HepG2 (cell line): Measurements from ENCODE around the gene MRFAP1L1. TPM values are rescaled to one million over a fixed set of nuclear protein-coding genes. Genes with fewer than 3 reads are reported as not detected.

ENCODE experiments used
- ARID2 ChIP-seq: sonication (generic); formaldehyde crosslinking; IDR thresholded peaks from 2 replicates; pipeline ENCODE4 v1.8.1; 2022; ENCODE audit warnings: mild to moderate bottlenecking, missing genetic modification reagents, borderline replicate concordance
- GMEB2 ChIP-seq: IDR thresholded peaks from 2 replicates; pipeline ENCODE4 v1.6.1; 2016; ENCODE audit warnings: missing biosample characterization, missing genetic modification reagents, low read depth
- GTF2F1 ChIP-seq: fragments of 150-350 bp; IDR thresholded peaks from 2 replicates; pipeline ENCODE4 v1.6.1; 2014; ENCODE audit warnings: low read length
- MXD1 ChIP-seq: sonication (generic); formaldehyde crosslinking; IDR thresholded peaks from 2 replicates; pipeline ENCODE4 v1.4.0; 2020; ENCODE audit warnings: mild to moderate bottlenecking, missing genetic modification reagents
- NKX3-1 ChIP-seq: sonication (generic); formaldehyde crosslinking; IDR thresholded peaks from 2 replicates; pipeline ENCODE4 v1.5.0; 2020; ENCODE audit warnings: missing genetic modification reagents
- ONECUT2 ChIP-seq: sonication (generic); formaldehyde crosslinking; IDR thresholded peaks from 2 replicates; pipeline ENCODE4 v1.4.0; 2020; ENCODE audit warnings: missing genetic modification reagents
- PREB ChIP-seq: sonication (generic); formaldehyde crosslinking; IDR thresholded peaks from 2 replicates; pipeline ENCODE4 v1.4.0; 2020; ENCODE audit warnings: missing genetic modification reagents
- SP140L ChIP-seq: sonication (generic); formaldehyde crosslinking; IDR thresholded peaks from 2 replicates; pipeline ENCODE4 v1.4.0; 2020; ENCODE audit warnings: missing genetic modification reagents, borderline replicate concordance
- TBX2 ChIP-seq: sonication (generic); formaldehyde crosslinking; IDR thresholded peaks from 2 replicates; pipeline ENCODE4 v1.5.0; 2020; ENCODE audit warnings: missing genetic modification reagents, mild to moderate bottlenecking, borderline replicate concordance
- ZBTB21 ChIP-seq: sonication (generic); formaldehyde crosslinking; IDR thresholded peaks from 2 replicates; pipeline ENCODE4 v1.4.0; 2020; ENCODE audit warnings: missing genetic modification reagents
- ZNF142 ChIP-seq: sonication (generic); formaldehyde crosslinking; IDR thresholded peaks from 2 replicates; pipeline ENCODE4 v1.4.0; 2020; ENCODE audit warnings: missing genetic modification reagents
- ZNF205 ChIP-seq: IDR thresholded peaks from 2 replicates; pipeline ENCODE4 v1.6.1; 2018; ENCODE audit warnings: missing biosample characterization, missing genetic modification reagents
- ZNF281 ChIP-seq: sonication (generic); formaldehyde crosslinking; IDR thresholded peaks from 2 replicates; pipeline ENCODE4 v1.4.0; 2020; ENCODE audit warnings: missing genetic modification reagents, borderline replicate concordance
- ZNF782 ChIP-seq: sonication (generic); formaldehyde crosslinking; IDR thresholded peaks from 2 replicates; pipeline ENCODE4 v1.4.0; 2020; ENCODE audit warnings: missing genetic modification reagents, mild to moderate bottlenecking, borderline replicate concordance
- ZNF83 ChIP-seq: sonication (generic); formaldehyde crosslinking; IDR thresholded peaks from 2 replicates; pipeline ENCODE4 v1.4.0; 2020; ENCODE audit warnings: missing genetic modification reagents, mild to moderate bottlenecking, borderline replicate concordance
- ZNF883 ChIP-seq: sonication (generic); formaldehyde crosslinking; IDR thresholded peaks from 2 replicates; pipeline ENCODE4 v1.5.1; 2020; ENCODE audit warnings: mild to moderate bottlenecking, missing genetic modification reagents; ENCODE audit errors: not compliant biosample characterization
- ZSCAN30 ChIP-seq: sonication (generic); formaldehyde crosslinking; IDR thresholded peaks from 2 replicates; pipeline ENCODE4 v1.5.0; 2020; ENCODE audit warnings: mild to moderate bottlenecking, missing genetic modification reagents
- polyA plus RNA-seq, 8 experiments: library from polyadenylated mRNA; depleted of rRNA in 3 of 8; stranded (reverse) in 7 of 8; unstranded in 1 of 8; fragments of >200 nt; fragmentation: Illumina TruSeq in 4 of 8; extraction: Trizol in 4 of 8; gene quantifications; 2 replicates each; pipeline versions ENCODE4 v1.2.1 to v1.2.3, GENCODE V29; 2011 to 2016; ENCODE audit warnings: low read depth in 4 of 8, missing spikeins in 1 of 8, mixed read lengths in 1 of 8; ENCODE audit not compliant: insufficient read depth in 1 of 8
- total RNA-seq, 5 experiments: library from RNA; depleted of rRNA; stranded (reverse); fragments of >200 nt; fragmentation: Illumina TruSeq; extraction: Trizol; gene quantifications; 2 replicates each; pipeline ENCODE4 v1.2.3, GENCODE V29; 2016; ENCODE audit warnings: low read depth in 1 of 5

Gene MRFAP1L1
- total and polyA plus RNA-seq, 2 of the 13 experiments (the other 11 are each of a cell fraction or from before 2014, with no cell fraction given) = 44.8 to 76.6 TPM

GRCh38 chr4:6673660-6674499, 35.8 kb downstream of the MRFAP1L1 start (continued):
- peak; percentile 46; the same call in 1 of the 2 replicates for TF ChIP-seq ZNF142 (CRISPR knock-in tag)
- peak; percentile 77; the same call in 1 of the 2 replicates for TF ChIP-seq ZNF782 (CRISPR knock-in tag)
- peak; percentile 93 for TF ChIP-seq ARID2 (CRISPR knock-in tag)
- no peak for TF ChIP-seq ZNF205
- TF ChIP-seq SP140L (CRISPR knock-in tag) = 0 out of 2 replicates have a peak, but pooled peaks have one; percentile 46
- no peak for TF ChIP-seq GTF2F1
- TF ChIP-seq ONECUT2 (CRISPR knock-in tag) = no peak
- no peak for TF ChIP-seq ZNF281 (CRISPR knock-in tag)
- TF ChIP-seq PREB (CRISPR knock-in tag) = no peak
- TF ChIP-seq MXD1 (CRISPR knock-in tag) = peak; percentile 83
- peak; percentile 70; the same call in 1 of the 2 replicates for TF ChIP-seq ZNF83
- TF ChIP-seq ZBTB21 (CRISPR knock-in tag) = no peak
- TF ChIP-seq TBX2 = peak; percentile 81
- no peak for TF ChIP-seq ZNF883 (CRISPR knock-in tag)
- no peak for TF ChIP-seq NKX3-1 (CRISPR knock-in tag)
- peak; percentile 79 for TF ChIP-seq GMEB2 (CRISPR knock-in tag)
- no peak for TF ChIP-seq ZSCAN30 (CRISPR knock-in tag)
